AG04449 (cell line): ENCODE results near the gene ZFYVE16.
"Not testable (repeated sequence)": the region's sequence is repeated elsewhere in the genome, so short reads cannot be mapped to it uniquely, and the experiment has no call there.

Experiments used
- CTCF ChIA-PET: fragments of 350-600 bp; formaldehyde crosslinking; extraction: SDS; loops from one replicate; lab custom pipeline; 2021; ENCODE audit warnings: antibody characterized with exemption; lab: Yijun Ruan, JAX
- POLR2A ChIA-PET: fragments of 400-600, 350-600 bp; formaldehyde crosslinking; extraction: SDS; loops from one replicate; lab custom pipeline; 2020; ENCODE audit warnings: antibody characterized with exemption, inconsistent platforms; lab: Yijun Ruan, JAX
- DNase-seq: peaks from one replicate; pipeline ENCODE4 v3.0.0-alpha.2; 2010; ENCODE audit warnings: low read depth, low spot score
- H3K4me3 ChIP-seq: 2 replicates; pipeline ENCODE4 v1.5.1; 2011; ENCODE audit warnings: low read depth, mild to moderate bottlenecking, control low read depth, low read length
- CTCF ChIP-seq: IDR thresholded peaks from one replicate; pipeline ENCODE4 v1.5.1; 2011; ENCODE audit warnings: mild to moderate bottlenecking, moderate library complexity, low read length, control low read depth, inconsistent platforms; ENCODE audit not compliant: insufficient read depth; ENCODE audit errors: missing control alignments

The ZFYVE16 gene

GRCh38 chr5:80411589-80412219, 3.8 kb downstream of the ZFYVE16 start:
- POLR2A ChIA-PET, result interaction anchor here (0.6 kb wide), 1 partner anchor 170 kb away, joined by 3 read pairs; no protein-coding TSS in a partner anchor
- TF ChIP-seq CTCF, result no peak
- no peak overlapping the region for H3K4me3 ChIP-seq
- CTCF ChIA-PET, result interaction anchor here (1.2 kb wide), 1 partner anchor 69 kb away, joined by 7 read pairs; no protein-coding TSS in a partner anchor
- DNase-seq, result no peak

- CTCF ChIA-PET, result interaction anchor here (0.5 kb wide), 1 partner anchor 20 kb away, joined by 3 read pairs; no protein-coding TSS in a partner anchor
- H3K4me3 ChIP-seq, result no peak overlapping the region
- DNase-seq, result no peak
- no peak for TF ChIP-seq CTCF
- POLR2A ChIA-PET, result no interaction called here
Observed at GRCh38 chr5:80414113-80414512, 6.2 kb downstream of the ZFYVE16 start.

GRCh38 chr5:80417973-80418372, 10.1 kb downstream of the ZFYVE16 start:
- no peak for TF ChIP-seq CTCF
- no peak overlapping the region for H3K4me3 ChIP-seq
- no peak for DNase-seq
- POLR2A ChIA-PET, result no interaction called here
- CTCF ChIA-PET, result no interaction called here

- POLR2A ChIA-PET, CTCF ChIA-PET: not testable (repeated sequence)
Observed at GRCh38 chr5:80424365-80424764, 16.5 kb downstream of the ZFYVE16 start.

GRCh38 chr5:80435476-80435875, 27.6 kb downstream of the ZFYVE16 start:
- TF ChIP-seq CTCF, result no peak
- no peak for DNase-seq
- CTCF ChIA-PET, result no interaction called here
- H3K4me3 ChIP-seq, result no peak overlapping the region
- POLR2A ChIA-PET, result no interaction called here

More at GRCh38 chr5:80424365-80424764, 16.5 kb downstream of the ZFYVE16 start:
- not testable (repeated sequence) for DNase-seq, H3K4me3 ChIP-seq

- ChIA-PET CTCF (no interaction called here), POLR2A (no interaction called here)
- no peak for TF ChIP-seq CTCF
- H3K4me3 ChIP-seq, result no peak overlapping the region
- no peak for DNase-seq
Observed at GRCh38 chr5:80437326-80437725, 29.5 kb downstream of the ZFYVE16 start.

- no peak for DNase-seq
- ChIA-PET CTCF (no interaction called here), POLR2A (no interaction called here)
- H3K4me3 ChIP-seq, result no peak overlapping the region
- TF ChIP-seq CTCF, result no peak
Observed at GRCh38 chr5:80438739-80439138, 30.9 kb downstream of the ZFYVE16 start.
